ENCODE results near the gene WDR88.

DNA sequence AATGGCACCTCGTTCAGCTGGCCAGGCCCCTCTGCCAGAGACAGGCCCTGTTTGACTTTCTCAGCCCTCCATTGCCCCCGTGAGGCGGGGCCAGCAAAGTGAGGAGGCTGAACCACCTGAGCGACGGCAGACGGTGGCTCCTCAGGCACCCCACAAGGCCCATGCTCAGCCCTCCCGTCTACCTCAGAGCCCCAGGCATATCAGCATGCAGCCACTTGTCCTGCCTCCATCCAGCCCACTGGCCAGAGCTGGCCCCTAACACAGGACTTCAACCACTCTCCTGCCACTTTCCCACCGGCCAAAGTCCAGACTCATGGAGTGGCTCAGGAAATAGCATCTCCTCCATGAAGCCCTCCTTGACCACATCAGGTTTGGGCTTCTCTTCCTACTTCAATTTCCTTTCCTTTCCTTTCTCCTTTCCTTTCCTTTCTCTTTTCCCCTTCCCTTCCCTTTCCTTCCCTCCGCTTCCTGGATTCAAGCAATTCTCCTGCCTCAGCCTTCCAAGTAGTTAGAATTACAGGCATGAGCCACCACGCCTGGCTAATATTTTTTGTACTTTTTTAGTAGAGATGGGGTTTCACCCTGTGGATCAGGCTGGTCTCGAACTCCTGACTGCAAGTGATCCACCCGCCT is 84.4 kb downstream of the WDR88 start:
- TF ChIP-seq EP300 (IDR thresholded peaks at IDR 0.05) (no peak), POLR2A (IDR thresholded peaks at IDR 0.05) (no peak), POLR2AphosphoS5 (IDR thresholded peaks at IDR 0.05) (no peak)
- TF ChIP-seq, protein P1, sequence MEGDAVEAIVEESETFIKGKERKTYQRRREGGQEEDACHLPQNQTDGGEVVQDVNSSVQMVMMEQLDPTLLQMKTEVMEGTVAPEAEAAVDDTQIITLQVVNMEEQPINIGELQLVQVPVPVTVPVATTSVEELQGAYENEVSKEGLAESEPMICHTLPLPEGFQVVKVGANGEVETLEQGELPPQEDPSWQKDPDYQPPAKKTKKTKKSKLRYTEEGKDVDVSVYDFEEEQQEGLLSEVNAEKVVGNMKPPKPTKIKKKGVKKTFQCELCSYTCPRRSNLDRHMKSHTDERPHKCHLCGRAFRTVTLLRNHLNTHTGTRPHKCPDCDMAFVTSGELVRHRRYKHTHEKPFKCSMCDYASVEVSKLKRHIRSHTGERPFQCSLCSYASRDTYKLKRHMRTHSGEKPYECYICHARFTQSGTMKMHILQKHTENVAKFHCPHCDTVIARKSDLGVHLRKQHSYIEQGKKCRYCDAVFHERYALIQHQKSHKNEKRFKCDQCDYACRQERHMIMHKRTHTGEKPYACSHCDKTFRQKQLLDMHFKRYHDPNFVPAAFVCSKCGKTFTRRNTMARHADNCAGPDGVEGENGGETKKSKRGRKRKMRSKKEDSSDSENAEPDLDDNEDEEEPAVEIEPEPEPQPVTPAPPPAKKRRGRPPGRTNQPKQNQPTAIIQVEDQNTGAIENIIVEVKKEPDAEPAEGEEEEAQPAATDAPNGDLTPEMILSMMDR (IDR thresholded peaks at IDR 0.05): no peak
